Fibroblast of upper back skin (primary cell): ENCODE measurements around the gene RASSF5.

Experiments used
- DNase-seq: peaks from one replicate; pipeline ENCODE4 v3.0.0-alpha.2; 2013

Gene RASSF5, protein sequence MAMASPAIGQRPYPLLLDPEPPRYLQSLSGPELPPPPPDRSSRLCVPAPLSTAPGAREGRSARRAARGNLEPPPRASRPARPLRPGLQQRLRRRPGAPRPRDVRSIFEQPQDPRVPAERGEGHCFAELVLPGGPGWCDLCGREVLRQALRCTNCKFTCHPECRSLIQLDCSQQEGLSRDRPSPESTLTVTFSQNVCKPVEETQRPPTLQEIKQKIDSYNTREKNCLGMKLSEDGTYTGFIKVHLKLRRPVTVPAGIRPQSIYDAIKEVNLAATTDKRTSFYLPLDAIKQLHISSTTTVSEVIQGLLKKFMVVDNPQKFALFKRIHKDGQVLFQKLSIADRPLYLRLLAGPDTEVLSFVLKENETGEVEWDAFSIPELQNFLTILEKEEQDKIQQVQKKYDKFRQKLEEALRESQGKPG

DNA sequence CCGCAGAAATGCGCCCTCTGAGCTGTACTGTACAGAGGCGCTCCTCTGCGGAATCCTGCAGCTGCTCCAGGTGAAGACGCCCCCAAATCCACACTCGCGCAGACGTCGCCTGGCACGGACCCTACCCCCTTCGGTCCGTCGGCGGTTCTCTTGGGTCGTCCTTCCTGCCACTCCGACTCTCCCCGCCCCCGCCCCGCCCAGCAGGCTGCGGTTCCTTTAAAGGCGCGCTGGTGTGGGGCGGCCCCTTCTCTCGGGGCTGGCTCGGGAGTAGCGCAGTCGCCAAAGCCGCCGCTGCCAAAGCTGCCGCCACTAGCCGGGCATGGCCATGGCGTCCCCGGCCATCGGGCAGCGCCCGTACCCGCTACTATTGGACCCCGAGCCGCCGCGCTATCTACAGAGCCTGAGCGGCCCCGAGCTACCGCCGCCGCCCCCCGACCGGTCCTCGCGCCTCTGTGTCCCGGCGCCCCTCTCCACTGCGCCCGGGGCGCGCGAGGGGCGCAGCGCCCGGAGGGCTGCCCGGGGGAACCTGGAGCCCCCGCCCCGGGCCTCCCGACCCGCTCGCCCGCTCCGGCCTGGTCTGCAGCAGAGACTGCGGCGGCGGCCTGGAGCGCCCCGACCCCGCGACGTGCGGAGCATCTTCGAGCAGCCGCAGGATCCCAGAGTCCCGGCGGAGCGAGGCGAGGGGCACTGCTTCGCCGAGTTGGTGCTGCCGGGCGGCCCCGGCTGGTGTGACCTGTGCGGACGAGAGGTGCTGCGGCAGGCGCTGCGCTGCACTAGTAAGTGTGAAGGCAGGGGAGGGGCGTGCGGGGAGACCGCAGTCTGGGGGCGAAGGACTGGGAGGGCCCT lies at the start of gene RASSF5:
TSS of gene RASSF5 (plus strand) at position 248 of the 846 bp plus-strand sequence. CDS start at position 320, 72 bp downstream.
- peak; percentile 55 for DNase-seq

DNA sequence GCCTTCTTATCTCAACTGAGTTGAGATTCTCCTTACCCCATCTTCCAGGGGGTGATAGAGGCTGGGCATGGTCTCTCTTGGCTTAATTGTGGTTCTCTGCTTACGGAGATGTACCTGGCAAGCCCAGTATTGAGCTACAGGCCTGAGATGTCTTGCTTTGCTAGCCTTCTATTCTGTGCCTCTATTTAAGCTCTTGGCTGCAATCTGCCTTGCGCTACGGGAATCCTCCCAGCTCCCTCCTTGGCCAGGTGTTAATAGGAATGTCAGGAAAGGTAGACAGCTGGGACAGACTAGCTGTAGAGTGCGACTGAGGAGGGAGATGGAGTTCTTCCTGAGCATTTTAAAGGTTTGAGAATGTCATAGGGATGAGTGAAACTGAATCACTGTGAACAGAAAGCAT lies 47.6 kb upstream of the RASSF5 start:
- DNase-seq = no peak

DNA sequence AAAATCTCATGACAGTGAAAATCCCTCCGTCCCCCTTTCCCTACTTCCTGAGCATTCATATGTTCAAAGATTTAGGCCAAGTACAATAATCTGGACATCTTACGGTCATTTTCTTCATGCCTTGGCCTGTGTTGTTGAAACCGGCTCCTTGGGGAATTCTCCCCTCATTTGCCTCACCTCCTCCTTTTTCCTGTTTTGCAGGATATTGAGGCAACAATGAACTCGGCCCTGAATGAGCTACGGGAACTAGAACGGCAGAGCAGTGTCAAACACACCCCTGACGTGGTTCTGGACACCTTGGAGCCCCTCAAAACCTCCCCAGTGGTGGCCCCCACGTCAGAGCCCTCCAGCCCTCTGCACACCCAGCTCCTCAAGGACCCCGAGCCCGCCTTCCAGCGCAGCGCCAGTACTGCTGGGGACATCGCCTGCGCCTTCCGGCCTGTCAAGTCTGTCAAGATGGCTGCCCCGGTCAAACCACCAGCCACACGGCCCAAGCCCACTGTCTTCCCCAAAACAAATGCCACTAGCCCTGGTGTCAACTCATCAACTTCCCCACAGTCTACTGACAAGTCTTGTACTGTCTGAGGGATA lies 46.4 kb upstream of the RASSF5 start:
- no peak for DNase-seq

DNA sequence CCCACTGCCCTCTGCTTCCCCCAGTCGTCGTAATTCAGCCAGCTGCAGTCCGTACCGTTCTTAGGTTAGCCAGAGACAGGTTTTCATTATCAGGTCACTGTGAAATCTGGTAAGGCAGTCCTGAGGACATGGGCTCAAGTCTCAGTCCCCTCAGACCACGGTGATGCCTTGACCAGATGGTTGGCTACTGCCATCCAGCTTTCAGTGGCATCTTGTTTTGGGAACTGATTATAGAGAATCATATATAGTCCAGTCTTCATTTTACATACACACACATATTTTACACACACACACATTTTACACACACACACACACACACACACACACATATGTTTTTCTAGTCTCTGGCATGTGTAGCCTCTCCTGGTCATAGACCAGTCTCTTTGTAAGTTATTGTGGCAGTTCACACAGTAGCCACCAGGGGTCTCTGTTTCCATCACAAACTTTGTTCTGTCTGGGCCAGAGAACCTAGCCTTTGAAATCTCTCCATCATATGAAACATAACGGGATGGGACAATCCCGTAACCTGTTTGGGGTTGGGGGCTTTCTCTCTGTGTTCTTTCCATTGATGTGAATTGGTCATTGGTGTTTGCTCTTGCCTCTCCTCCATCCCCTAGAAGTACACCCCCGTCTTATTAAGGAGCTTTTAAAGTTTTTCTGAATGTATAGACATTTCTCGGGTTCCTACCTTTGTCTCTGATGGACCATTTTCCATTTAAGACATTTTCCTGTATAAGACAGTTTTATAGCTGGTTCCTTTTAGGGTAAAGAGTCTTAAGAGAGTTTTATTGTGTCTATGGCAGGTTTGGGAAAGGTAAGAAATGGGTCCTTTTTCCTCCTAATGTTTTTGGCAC lies 45.5 kb upstream of the RASSF5 start:
- DNase-seq = peak; percentile 74

DNA sequence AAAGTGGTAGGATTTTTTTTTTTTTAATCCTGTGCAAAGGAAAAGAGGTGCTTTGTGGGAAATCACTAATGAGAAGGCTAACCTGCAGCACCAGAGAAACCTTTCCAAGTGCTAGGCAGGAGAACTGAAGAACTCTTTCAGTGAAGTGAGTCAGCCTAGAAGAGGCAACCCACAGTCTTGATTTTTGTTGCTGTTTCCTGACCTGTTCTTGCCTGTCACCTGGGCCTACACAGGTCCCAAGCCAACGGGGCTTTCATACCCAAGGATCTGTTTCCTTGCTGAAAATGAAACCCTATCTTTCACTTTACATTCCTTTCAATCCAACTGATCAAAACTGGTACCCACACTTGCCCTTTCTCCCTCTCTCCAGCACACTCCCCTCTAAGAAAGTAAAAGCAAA lies 44.2 kb upstream of the RASSF5 start:
- no peak for DNase-seq

DNA sequence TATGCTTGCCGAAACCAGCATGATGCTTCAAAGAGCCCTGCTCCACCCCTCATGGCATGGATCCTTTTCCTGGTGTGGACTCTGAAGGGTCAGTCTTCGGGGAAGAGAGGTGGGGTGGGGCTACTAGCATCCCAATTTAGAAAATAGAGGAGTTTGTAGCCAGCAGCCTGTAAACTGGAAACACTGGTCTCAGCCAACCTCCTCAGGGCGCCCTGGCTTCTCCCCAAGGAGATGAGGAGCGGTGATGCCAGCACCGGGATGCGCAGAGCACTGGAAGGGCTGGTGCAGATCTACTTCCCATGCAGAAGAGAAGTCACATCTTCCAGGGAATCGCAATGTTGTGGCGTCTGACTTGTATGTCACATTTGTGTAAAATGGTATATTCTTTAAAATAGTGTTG lies 43.4 kb upstream of the RASSF5 start:
- no peak for DNase-seq

DNA sequence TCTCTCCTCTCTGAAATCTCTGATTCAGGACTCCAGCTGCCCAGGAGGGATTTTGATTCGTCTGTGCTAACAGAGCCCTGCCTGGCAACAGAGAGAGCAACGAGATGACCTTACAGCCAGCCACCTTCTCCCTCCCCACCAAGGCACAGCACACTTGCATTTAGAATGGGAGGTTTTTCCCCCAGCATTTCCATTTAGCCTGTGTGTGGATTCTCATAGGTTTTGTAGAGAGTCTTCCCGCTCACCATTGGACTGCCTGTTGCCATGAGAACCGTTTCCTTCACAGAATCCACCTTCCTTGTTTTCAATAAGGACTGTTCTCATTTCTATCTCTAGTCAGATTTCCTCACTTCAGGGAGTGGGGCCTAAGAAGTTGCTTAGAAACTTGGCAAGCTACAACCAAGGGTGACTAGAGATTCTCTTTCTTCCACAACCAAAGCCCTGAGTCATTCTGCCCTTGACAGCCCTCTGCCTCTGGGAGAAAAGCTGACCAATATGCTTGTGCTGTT lies 42.8 kb upstream of the RASSF5 start:
- DNase-seq = peak; percentile 86

DNA sequence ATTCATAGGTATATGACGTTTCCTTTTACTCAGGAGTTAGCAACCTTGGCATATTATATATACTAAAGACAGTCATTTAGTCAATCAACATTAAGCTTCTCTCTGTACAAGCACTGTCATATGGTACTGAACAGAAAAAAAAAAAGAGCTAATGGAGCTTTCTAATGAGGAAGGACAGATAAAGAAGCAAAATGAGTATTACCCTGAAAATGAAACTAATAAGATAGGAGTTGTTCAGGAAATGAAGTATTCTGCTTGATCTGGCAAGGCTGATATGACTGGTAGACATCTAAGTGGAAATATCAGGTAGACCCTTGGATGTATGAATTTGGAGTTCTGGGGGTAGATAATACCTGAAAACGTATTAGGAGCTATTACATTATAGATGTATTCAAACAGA lies 41.4 kb upstream of the RASSF5 start:
- no peak for DNase-seq

DNA sequence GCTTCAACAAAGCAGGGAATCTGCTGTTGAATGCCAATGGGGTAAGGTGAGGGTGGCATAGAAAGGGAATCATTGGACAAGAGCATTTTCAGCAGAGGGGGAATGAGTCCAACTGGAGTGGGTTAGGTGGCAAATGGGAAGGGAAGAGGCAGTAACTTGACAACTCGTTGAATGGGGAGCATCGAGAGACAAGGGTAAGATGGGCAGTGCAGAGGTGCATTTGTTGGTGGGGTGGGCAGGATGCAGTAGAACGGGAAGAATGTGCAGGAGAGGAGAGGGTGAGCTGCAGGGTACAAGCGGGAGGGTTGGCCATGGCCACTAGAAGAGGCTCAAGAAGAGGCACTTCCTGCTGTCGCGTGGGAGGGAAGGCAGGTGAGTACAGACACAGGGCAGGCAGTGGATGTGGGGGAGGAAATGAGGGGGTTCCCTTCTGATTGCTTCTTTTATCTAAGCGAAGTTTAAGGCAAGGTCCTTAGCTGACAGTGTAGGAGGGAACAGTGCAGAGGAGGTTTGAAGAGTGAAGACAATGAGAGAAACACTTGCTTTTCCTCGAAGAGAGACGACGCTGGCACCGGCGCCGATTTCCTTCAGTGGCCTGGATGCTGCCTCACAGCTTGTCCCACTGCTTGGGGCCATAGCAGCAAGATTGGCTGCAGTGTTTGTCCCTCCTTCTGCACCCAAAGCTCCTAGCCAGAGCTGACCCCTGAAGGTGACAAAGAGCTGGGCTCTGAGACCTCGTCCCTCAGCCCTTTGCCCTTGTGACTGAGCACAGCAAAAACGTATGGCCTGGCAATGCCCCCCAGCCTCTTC lies 40.3 kb upstream of the RASSF5 start:
- no peak for DNase-seq

DNA sequence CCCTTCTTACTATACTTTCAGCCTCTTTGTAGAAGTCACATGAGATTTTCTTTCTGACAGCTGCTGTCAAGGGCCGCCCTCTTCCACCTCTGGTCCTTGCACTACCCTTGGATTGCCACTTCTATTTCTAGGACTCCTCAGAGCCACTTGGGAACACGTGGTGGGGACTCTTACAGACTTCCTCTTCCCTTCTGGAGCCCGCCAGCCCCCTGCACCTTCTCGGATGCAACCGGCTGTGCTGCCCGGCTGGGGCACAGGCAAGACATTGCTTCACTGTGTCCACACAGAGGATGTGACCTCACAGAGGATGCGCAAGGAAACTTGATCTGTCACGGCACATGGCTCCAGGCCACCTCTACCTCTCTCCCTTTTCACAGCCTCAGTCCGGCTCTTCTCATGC lies 39.4 kb upstream of the RASSF5 start:
- DNase-seq = peak; percentile 41

DNA sequence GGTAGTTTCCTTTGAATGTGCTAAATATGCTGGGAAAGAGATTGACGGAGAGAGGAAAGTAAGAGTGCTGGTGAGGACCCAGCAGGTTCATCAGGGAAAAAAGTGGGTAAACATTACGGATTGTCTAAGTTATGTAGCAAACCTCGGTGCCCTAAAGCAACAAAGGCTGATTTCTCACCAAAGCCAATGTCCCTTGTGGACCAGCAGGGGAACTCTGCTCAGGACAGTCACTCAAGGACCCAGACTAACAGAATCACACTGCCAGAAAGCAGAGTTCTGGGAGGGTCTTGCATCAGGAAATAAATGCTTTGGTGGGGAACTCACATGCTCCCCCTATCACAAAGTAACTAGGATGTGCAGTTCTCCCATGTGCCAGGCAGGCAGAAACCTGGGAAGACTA lies 38.8 kb upstream of the RASSF5 start:
- no peak for DNase-seq

DNA sequence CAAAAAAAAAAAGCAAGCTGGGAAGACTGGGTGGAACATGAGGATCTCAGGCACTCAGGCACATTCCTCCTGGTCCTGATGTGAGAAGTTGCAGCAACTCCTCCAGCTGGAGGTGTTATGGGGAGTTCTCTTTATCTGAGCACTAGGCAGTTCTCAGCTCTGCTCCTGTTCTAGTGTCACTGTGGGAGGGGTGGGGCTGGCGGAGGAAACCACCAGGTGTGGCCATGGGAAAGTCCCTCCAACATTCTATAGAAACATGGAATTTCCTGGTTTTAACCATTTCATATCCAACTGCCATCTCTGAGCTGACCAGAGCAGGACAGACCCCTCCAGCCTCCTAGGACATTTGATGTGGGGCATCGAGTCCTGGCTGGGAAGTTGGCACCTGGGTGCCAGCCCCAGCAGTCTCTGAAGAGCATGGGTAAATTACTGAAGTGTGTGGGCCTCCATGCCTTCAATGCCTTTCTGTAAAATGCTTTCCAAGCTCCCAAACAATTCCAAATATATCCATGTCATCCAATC lies 37.9 kb upstream of the RASSF5 start:
- no peak for DNase-seq

DNA sequence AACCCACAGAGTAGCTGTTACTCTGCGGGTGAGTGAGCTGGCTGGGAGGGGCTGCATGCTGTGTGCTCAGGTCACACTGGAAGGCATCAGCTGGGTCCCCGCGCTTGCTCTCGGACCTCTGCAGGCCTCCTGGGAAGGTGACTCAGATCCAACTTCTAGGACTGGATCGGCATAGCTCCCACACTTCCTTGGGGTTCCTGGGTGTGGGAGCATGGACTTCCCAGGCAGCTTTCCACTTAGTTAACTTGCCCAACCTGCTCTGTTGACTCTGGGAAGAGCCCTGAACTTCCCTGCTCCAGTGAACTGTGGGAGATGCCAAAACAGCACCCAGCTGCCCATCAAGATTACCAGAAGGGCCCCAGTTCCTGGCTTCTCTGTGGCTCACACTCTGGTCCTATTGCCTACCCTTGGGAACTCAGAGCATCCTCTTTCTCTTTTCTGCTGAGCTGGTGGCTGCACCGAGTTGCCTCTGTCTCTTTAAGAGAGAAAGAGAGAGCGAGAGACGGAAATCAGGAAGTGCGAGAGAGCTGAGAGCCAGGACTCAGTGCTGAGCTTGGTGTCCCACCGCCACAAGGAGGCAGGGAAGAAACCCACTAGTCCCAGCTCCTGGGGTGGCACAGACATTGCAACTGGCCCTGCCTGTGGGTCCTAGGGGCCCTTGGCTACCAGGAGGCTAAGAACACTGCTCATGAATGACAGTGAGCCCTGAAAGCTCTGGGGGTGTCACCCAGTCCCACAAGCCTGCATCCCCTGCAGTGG lies 37.2 kb upstream of the RASSF5 start, which contains the start of gene IKBKE:
TSS of gene IKBKE (plus strand) at position 544 of the 759 bp plus-strand sequence. CDS start 2,752 bp downstream, outside the sequence.
- peak; percentile 70 for DNase-seq

DNA sequence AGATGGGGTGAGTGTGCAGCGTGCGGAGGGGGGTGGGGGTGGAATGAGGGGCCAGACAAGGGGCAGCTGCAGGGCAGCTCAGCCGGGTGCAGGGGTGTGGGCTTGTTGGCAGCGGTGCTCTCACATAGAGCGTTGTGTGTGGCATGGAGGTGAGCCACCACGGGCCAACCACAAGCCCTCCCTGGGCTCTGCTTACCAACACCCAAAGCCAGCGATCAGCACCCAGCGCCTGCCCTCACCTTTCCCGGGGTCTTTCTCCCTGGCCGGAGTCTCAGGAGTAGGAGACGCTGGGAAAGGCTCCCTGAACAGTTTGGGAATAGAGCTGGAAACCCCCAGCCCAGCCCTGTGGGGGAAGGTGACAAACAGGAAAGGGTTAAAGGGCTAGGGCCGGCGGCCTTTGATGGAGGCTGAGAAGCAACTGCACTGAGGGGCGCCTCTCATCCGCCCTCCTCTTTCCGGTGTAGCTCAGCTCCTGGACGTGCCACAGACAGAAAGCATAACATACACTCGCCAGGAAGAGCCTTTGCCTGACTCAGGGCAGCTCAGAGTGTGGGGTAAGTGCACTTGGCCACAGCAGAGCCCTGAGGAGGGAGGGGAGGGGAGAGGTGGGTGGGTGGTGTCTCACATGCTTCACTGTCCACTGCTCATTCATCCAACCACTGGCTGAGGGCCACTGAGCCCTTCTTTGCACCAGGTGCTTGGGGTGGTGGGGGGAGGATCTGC lies 36.5 kb upstream of the RASSF5 start:
- DNase-seq = peak; percentile 75

DNA sequence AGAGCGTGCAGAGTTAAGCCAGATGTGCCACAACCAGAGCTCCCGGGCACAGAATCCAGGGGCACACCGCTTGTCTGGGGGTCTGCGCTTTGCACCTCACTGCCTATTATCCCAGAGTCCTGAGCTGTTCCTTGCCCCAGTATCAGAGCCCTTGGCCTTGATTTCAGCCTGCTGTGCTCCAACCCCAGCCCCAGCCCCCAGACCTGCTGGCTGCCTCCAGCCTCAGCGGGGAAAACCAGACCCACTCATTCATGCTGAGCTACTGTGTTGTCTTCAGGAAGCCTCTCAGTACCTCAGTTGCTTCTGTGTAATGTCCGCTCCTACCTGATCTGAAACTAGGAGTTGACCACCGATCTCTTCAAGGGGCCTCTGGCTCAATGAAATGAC lies 35.9 kb upstream of the RASSF5 start:
- DNase-seq = no peak

DNA sequence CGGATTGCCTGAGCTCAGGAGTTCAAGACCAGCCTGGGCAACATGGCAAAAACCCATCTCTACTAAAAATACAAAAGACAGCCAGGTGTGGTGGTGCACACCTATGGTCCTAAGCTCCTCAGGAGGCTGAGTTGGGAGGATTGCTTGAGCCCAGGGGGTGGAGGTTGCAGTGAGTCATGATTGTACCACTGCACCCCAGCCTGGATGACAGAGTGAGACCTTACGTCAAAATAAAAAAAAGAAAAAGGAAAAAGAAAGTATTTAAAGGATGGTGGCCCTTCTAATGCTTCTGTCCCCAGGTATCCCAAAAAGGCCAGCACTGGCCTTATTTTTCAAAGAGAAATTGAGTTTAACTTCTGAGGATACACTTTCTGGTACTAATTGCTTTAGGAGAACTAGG lies 35.3 kb upstream of the RASSF5 start:
- no peak for DNase-seq

DNA sequence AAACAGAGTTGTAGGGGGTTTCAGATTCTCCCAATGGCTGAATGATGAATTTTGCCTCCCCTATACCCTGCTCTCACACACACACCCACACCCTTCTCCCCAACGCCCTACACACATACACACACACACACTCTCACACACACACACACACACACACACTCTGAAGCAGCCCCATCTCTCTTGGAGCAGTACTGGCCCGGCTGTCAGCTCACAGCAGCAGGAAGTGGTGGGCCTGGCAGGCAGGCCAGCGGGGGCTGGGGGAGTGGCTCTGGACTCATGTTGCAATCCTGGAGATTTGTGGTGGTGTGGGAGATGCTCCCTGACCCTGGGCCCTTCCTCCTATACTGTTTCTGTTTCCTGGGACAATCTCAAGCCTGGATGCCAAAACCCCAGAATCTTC lies 34.9 kb upstream of the RASSF5 start:
- DNase-seq = peak; percentile 81

DNA sequence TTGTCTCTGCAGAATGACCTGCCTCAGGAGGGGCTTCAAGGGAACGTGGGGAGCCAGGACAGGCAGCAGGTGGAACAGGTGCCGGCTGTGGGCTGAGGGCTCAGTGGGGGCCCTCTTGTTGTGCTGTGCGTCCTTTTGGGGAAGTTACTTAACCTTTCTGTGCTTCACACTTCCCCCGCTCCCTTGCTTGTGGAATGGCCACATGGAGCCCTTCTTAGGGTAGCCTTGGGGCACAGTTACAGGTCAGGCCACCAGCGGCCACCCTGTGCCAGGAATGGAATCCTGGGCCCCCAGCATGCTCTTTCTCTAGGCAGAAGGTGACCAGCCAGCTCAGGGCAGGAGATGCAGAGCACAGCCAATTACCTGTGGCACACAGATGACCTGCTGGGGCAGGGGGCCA lies 34.4 kb upstream of the RASSF5 start:
- DNase-seq = no peak

DNA sequence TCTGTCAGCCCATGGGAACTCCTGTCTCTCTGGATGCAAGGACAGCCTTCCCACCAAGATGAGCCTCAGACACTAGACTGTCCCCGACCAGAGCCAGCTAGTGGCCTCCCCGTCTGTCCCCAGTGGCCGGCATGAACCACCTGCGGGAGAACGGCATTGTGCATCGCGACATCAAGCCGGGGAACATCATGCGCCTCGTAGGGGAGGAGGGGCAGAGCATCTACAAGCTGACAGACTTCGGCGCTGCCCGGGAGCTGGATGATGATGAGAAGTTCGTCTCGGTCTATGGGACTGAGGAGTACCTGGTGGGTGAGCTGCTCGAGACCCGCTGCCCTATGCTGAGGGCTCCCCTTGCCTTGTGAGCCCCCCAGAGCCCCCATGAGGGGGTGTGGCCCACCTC lies 31.3 kb upstream of the RASSF5 start:
- no peak for DNase-seq

DNA sequence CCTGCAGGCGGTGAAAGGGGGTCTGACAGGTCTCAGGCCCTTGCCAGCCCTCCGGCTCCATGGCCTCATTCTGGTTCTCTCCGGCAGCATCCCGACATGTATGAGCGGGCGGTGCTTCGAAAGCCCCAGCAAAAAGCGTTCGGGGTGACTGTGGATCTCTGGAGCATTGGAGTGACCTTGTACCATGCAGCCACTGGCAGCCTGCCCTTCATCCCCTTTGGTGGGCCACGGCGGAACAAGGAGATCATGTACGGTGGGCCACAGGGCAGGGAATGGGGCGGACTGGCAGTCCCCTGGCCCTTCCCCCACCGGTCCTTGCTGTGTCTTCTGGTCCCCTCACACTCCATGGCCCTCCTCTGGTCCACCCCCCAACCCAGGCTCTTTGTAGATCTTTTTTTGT lies 30.7 kb upstream of the RASSF5 start:
- DNase-seq = no peak
